Panc1 (cell line): ENCODE results near the gene MFSD6. TPM values are rescaled to one million over a fixed set of nuclear protein-coding genes. Genes with fewer than 3 reads are reported as not detected.

Source experiments
- ATAC-seq: fragments of 200-7000 bp; cut with Tn5 transposase; 2 replicates; pipeline ENCODE4 v1.9.1; 2020; ENCODE audit warnings: mild to moderate bottlenecking, moderate library complexity
- BruUV-seq: library from RNA; stranded (reverse); fragments of 400-500 nt; replicated peaks from 2 replicates; lab custom pipeline; 2021; lab: Mats Ljungman, UMichigan
- CTCF ChIA-PET: fragments of 300-600 bp; sonication (Branson Sonifier 250); formaldehyde crosslinking; loops from one replicate; lab custom pipeline; 2022; ENCODE audit warnings: antibody characterized with exemption; lab: Charles Lee
- POLR2A ChIA-PET: fragments of 300-600 bp; sonication (Branson Sonifier 250); formaldehyde crosslinking; loops from one replicate; lab custom pipeline; 2022; ENCODE audit warnings: antibody characterized with exemption; lab: Charles Lee
- DNase-seq: peaks from one replicate; pipeline ENCODE4 v3.0.0-alpha.2; 2010; ENCODE audit warnings: low read depth, low spot score
- H3K27ac ChIP-seq: 2 replicates; pipeline ENCODE4 v1.5.1; 2011; ENCODE audit warnings: mild to moderate bottlenecking, low read length, inconsistent platforms
- H3K27me3 ChIP-seq: fragments of 200-500 bp; sonication (Bioruptor generic); 2 replicates; pipeline ENCODE4 v1.6.0; 2014; ENCODE audit warnings: low read length, inconsistent platforms; ENCODE audit not compliant: control insufficient read depth, insufficient read depth
- H3K36me3 ChIP-seq: fragments of 200-500 bp; sonication (Bioruptor generic); 2 replicates; pipeline ENCODE4 v1.5.1; 2014; ENCODE audit warnings: inconsistent platforms, mild to moderate bottlenecking, low read length, moderate library complexity; ENCODE audit not compliant: control insufficient read depth, insufficient read depth
- H3K4me1 ChIP-seq: 2 replicates; pipeline ENCODE4 v1.5.1; 2011; ENCODE audit warnings: inconsistent platforms, mild to moderate bottlenecking, low read length, moderate library complexity; ENCODE audit not compliant: control insufficient read depth, insufficient read depth
- H3K4me3 ChIP-seq, 2 experiments: 2 replicates each; pipeline ENCODE4 v1.5.1; 2011 to 2012; ENCODE audit warnings: low read depth in 2 of 2, low read length in 2 of 2, mild to moderate bottlenecking in 2 of 2, inconsistent platforms in 1 of 2, moderate library complexity in 1 of 2
- H3K9me3 ChIP-seq: fragments of 200-500 bp; sonication (Bioruptor generic); 2 replicates; pipeline ENCODE4 v1.5.1; 2014; ENCODE audit warnings: low read depth, mild to moderate bottlenecking, inconsistent platforms, low read length, moderate library complexity; ENCODE audit not compliant: control insufficient read depth, insufficient read depth
- CTCF ChIP-seq: fragments of 450-650 bp; IDR thresholded peaks from 2 replicates; pipeline ENCODE4 v1.5.1; 2017; ENCODE audit warnings: mild to moderate bottlenecking
- POLR2AphosphoS5 ChIP-seq: IDR thresholded peaks from 2 replicates; pipeline ENCODE4 v1.6.1; 2012; ENCODE audit warnings: mild to moderate bottlenecking, low read depth, low read length, moderate library complexity
- SIN3A ChIP-seq: IDR thresholded peaks from 2 replicates; pipeline ENCODE4 v1.6.1; 2012; ENCODE audit warnings: low read depth, mild to moderate bottlenecking, low read length, moderate library complexity, borderline replicate concordance; ENCODE audit not compliant: insufficient read depth
- TCF7L2 ChIP-seq: IDR thresholded peaks from 2 replicates; pipeline ENCODE4 v1.6.1; 2011; ENCODE audit warnings: mild to moderate bottlenecking, low read depth, low read length, inconsistent platforms
- in situ Hi-C: cut with HindIII; loops from 2 replicates; pipeline ENCODE4 v1.10.0; 2016; ENCODE audit warnings: low sequenced_read_pairs, low pct_unique_long_range_greater_than_20kb
- intact Hi-C: fragments of 100-400 bp; cut with micrococcal nuclease; formaldehyde crosslinking; loops from one replicate; pipeline ENCODE4 v1.10.0; 2022; ENCODE audit not compliant: unreplicated experiment
- total RNA-seq: library from RNA; stranded (reverse); gene quantifications from one replicate; pipeline ENCODE4 v1.2.1, GENCODE V29; 2021; ENCODE audit not compliant: unreplicated experiment
- TF ChIP-seq, protein P1 (sequence below), 2 experiments: IDR thresholded peaks; 2 replicates each; pipeline ENCODE4 v1.6.1; 2011 to 2012; ENCODE audit warnings: low read depth in 2 of 2, control low read depth in 1 of 2, low read length in 1 of 2, mild to moderate bottlenecking in 1 of 2, moderate library complexity in 1 of 2; ENCODE audit not compliant: insufficient read depth in 1 of 2

MFSD6 gene
- total RNA-seq, 1 experiment from 2014 or later, result 10.4 TPM

DNA sequence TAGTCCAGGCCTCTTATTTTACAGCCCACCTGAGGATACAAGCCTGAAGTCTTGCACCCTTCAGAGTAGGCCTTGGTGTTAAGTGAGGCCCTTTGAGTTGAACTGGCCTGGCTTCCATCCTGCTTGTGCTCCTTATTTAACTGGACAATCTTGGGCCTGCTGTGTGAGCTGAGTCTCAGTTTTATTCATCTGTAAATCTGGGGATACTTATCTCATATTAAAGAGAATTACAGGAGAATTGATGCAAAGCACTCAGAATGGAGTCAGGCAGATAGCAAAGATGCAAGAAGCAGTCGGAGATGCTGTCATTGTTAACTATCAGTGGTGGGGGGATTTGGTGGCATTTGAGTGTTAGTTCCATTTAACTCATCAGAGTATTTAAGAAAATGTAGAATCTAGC lies 36.8 kb downstream of the MFSD6 start:
- TF ChIP-seq CTCF (no peak), SIN3A (no peak), POLR2AphosphoS5 (no peak), TCF7L2 (no peak)
- TF ChIP-seq, protein P1, sequence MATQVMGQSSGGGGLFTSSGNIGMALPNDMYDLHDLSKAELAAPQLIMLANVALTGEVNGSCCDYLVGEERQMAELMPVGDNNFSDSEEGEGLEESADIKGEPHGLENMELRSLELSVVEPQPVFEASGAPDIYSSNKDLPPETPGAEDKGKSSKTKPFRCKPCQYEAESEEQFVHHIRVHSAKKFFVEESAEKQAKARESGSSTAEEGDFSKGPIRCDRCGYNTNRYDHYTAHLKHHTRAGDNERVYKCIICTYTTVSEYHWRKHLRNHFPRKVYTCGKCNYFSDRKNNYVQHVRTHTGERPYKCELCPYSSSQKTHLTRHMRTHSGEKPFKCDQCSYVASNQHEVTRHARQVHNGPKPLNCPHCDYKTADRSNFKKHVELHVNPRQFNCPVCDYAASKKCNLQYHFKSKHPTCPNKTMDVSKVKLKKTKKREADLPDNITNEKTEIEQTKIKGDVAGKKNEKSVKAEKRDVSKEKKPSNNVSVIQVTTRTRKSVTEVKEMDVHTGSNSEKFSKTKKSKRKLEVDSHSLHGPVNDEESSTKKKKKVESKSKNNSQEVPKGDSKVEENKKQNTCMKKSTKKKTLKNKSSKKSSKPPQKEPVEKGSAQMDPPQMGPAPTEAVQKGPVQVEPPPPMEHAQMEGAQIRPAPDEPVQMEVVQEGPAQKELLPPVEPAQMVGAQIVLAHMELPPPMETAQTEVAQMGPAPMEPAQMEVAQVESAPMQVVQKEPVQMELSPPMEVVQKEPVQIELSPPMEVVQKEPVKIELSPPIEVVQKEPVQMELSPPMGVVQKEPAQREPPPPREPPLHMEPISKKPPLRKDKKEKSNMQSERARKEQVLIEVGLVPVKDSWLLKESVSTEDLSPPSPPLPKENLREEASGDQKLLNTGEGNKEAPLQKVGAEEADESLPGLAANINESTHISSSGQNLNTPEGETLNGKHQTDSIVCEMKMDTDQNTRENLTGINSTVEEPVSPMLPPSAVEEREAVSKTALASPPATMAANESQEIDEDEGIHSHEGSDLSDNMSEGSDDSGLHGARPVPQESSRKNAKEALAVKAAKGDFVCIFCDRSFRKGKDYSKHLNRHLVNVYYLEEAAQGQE (IDR thresholded peaks at IDR 0.05; ENCODE audit: insufficient read depth in 1 of 2, low read depth in 2 of 2, low read length in 1 of 2), result no peak
- no peak for ATAC-seq
- Histone ChIP-seq H3K27ac (no peak overlapping the region), H3K27me3 (no peaks in the 10 kb centered on the region), H3K9me3 (no peaks in the 10 kb centered on the region), H3K4me1 (no peaks in the 10 kb centered on the region), H3K4me3 (no peak overlapping the region), H3K36me3 (no peaks in the 10 kb centered on the region)
- BruUV-seq, result no TSS peak
- in situ Hi-C loops (no loop called here), intact Hi-C loops (no loop called here)
- CTCF ChIA-PET, result no interaction called here
- POLR2A ChIA-PET, result no interaction called here
- no peak for DNase-seq

DNA sequence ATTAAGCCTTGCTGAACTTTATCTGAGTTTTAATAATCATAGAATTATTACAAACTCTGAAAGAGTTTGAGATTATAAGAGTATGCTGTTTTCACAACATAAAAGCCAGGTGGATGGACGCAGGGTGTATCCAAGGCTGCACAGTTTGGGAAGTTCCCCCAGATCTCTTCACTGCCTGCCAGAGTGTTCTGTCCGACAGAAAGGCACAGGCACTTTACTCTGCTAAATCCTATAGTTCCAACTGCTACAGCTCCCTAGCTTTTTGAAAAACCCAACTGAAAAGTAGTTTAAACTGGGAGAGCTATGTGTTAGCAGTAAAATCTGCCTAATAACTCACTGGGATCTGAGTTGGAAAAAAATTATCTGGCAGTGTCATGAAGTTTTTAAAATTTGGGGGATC lies 38.0 kb downstream of the MFSD6 start:
- Histone ChIP-seq H3K36me3 (no peaks in the 10 kb centered on the region), H3K27ac (no peak overlapping the region), H3K9me3 (no peaks in the 10 kb centered on the region), H3K4me1 (no peaks in the 10 kb centered on the region), H3K4me3 (no peak overlapping the region), H3K27me3 (no peaks in the 10 kb centered on the region)
- POLR2A ChIA-PET, result no interaction called here
- no TSS peak for BruUV-seq
- TF ChIP-seq CTCF (no peak), POLR2AphosphoS5 (no peak), TCF7L2 (no peak), SIN3A (no peak)
- TF ChIP-seq, protein P1 (IDR thresholded peaks at IDR 0.05; ENCODE audit: insufficient read depth in 1 of 2, low read depth in 2 of 2, low read length in 1 of 2), result no peak
- ATAC-seq (no peak), DNase-seq (no peak)
- in situ Hi-C loops, result no loop called here
- CTCF ChIA-PET, result no interaction called here
- intact Hi-C loops, result no loop called here
